Measurements from ENCODE around the gene FBXL17. TPM values are rescaled to one million over a fixed set of nuclear protein-coding genes. Genes with fewer than 3 reads are reported as not detected.

FBXL17 gene
- total RNA-seq, 1 donor from 2014 or later: 11.6 TPM

- no peak for DNase-seq (ENCODE audit: low read depth)
- Histone ChIP-seq H3K4me3 (ENCODE audit: low read depth, low read length) (no peak overlapping the region), H3K36me3 (ENCODE audit: control insufficient read depth, insufficient read depth, low read length) (no peaks in the 10 kb centered on the region), H3K27me3 (ENCODE audit: control insufficient read depth, insufficient read depth, low read length) (no peaks in the 10 kb centered on the region)
- TF ChIP-seq, protein P1, sequence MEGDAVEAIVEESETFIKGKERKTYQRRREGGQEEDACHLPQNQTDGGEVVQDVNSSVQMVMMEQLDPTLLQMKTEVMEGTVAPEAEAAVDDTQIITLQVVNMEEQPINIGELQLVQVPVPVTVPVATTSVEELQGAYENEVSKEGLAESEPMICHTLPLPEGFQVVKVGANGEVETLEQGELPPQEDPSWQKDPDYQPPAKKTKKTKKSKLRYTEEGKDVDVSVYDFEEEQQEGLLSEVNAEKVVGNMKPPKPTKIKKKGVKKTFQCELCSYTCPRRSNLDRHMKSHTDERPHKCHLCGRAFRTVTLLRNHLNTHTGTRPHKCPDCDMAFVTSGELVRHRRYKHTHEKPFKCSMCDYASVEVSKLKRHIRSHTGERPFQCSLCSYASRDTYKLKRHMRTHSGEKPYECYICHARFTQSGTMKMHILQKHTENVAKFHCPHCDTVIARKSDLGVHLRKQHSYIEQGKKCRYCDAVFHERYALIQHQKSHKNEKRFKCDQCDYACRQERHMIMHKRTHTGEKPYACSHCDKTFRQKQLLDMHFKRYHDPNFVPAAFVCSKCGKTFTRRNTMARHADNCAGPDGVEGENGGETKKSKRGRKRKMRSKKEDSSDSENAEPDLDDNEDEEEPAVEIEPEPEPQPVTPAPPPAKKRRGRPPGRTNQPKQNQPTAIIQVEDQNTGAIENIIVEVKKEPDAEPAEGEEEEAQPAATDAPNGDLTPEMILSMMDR (IDR thresholded peaks at IDR 0.05; ENCODE audit: insufficient read depth, low read length, poor library complexity, severe bottlenecking): no peak
Observed at GRCh38 chr5:108303086-108303485, 78.8 kb downstream of the FBXL17 start.

GRCh38 chr5:108297042-108297601 lies 84.8 kb downstream of the FBXL17 start:
- Histone ChIP-seq H3K36me3 (ENCODE audit: control insufficient read depth, insufficient read depth, low read length) (no peaks in the 10 kb centered on the region), H3K4me3 (ENCODE audit: low read depth, low read length) (no peak overlapping the region), H3K27me3 (ENCODE audit: control insufficient read depth, insufficient read depth, low read length) (no peaks in the 10 kb centered on the region)
- no peak for DNase-seq (ENCODE audit: low read depth)
- TF ChIP-seq, protein P1 (IDR thresholded peaks at IDR 0.05; ENCODE audit: insufficient read depth, low read length, poor library complexity, severe bottlenecking): no peak

- TF ChIP-seq, protein P1 (IDR thresholded peaks at IDR 0.05; ENCODE audit: insufficient read depth, low read length, poor library complexity, severe bottlenecking): no peak
- no peak for DNase-seq (ENCODE audit: low read depth)
- Histone ChIP-seq H3K27me3 (ENCODE audit: control insufficient read depth, insufficient read depth, low read length) (no peaks in the 10 kb centered on the region), H3K36me3 (ENCODE audit: control insufficient read depth, insufficient read depth, low read length) (no peaks in the 10 kb centered on the region), H3K4me3 (ENCODE audit: low read depth, low read length) (no peak overlapping the region)
Observed at GRCh38 chr5:108295578-108296368, 86.1 kb downstream of the FBXL17 start.

DNA sequence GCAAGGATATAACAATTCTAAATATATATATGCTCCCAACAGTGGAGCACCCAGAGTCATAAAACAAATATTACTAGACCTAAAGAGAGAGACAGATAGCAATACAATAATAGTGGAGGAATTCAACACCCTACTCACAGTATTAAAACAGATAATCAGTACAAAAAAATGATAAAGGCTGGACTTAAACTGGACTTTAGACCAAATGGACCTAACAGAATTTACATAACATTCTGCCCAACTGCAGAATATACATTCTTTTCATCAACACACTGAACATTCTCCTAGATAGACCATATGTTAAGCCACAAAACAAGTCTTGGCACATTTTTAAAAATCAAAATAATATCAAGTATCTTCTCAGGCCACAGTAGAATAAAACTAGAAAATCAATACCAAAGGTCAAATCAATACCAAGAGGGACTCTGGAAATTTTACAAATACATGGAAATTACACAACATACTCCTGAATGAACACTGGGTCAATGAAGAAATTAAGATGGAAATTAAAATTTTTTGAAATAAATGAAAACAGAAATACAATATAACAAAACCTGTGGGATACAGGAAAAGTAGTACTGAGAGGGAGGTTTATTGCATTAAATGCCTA lies 100.8 kb downstream of the FBXL17 start:
- TF ChIP-seq, protein P1 (IDR thresholded peaks at IDR 0.05; ENCODE audit: insufficient read depth, low read length, poor library complexity, severe bottlenecking): no peak
- no peak overlapping the region for H3K4me3 ChIP-seq (ENCODE audit: low read depth, low read length)
- H3K27me3 ChIP-seq (ENCODE audit: control insufficient read depth, insufficient read depth, low read length): no peaks in the 10 kb centered on the region
- H3K36me3 ChIP-seq (ENCODE audit: control insufficient read depth, insufficient read depth, low read length): no peaks in the 10 kb centered on the region
- DNase-seq (ENCODE audit: low read depth): no peak

DNA sequence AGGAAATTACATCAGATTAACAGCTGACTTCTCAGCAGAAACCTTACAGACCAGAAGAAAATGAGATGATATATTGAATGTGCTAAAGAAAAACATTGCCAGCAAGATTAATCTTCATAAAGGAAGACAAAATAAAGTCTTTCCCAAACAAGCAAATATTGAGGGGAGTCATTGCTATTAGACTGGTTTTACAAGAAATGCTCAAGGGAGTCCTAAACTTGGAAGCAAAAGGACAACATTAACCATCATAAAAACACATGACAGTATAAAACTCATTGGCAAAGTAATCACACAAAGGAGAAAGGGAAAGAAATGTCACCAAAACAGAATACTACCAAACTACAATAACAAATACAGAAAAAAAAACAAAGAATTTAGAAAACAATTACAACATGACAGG lies 101.7 kb downstream of the FBXL17 start:
- Histone ChIP-seq H3K4me3 (ENCODE audit: low read depth, low read length) (no peak overlapping the region), H3K27me3 (ENCODE audit: control insufficient read depth, insufficient read depth, low read length) (no peaks in the 10 kb centered on the region), H3K36me3 (ENCODE audit: control insufficient read depth, insufficient read depth, low read length) (no peaks in the 10 kb centered on the region)
- TF ChIP-seq, protein P1 (IDR thresholded peaks at IDR 0.05; ENCODE audit: insufficient read depth, low read length, poor library complexity, severe bottlenecking): no peak
- DNase-seq (ENCODE audit: low read depth): no peak

Measured in kidney epithelial cell (primary cell).